Neural cell (in vitro differentiated cells): ENCODE measurements around the gene GTF2F2. TPM values are rescaled to one million over a fixed set of nuclear protein-coding genes. Genes with fewer than 3 reads are reported as not detected.
"Not testable (repeated sequence)": the region's sequence is repeated elsewhere in the genome, so short reads cannot be mapped to it uniquely, and the experiment has no call there.

Source experiments
- H2AFZ ChIP-seq: fragments of 200-600, 300-800 bp; sonication (generic), shearing (Covaris generic); 2 replicates; pipeline ENCODE4 v1.6.0; 2014; ENCODE audit warnings: low read depth, mild to moderate bottlenecking, antibody characterized with exemption, low read length, moderate library complexity
- H3F3A ChIP-seq: fragments of 200-600 bp; shearing (Covaris generic); 2 replicates; pipeline ENCODE4 v1.6.1; 2016; ENCODE audit warnings: mild to moderate bottlenecking, moderate library complexity, mixed read lengths, antibody characterized with exemption, low read length; ENCODE audit not compliant: insufficient read depth, poor library complexity, severe bottlenecking
- H3K27ac ChIP-seq: fragments of 200-600, 300-800 bp; sonication (generic), shearing (Covaris generic); 2 replicates; pipeline ENCODE4 v1.5.1; 2014; ENCODE audit warnings: mild to moderate bottlenecking, low read length, moderate library complexity
- H3K27me3 ChIP-seq: fragments of 300-800, 200-600 bp; sonication (generic), shearing (Covaris generic); 2 replicates; pipeline ENCODE4 v1.6.0; 2014; ENCODE audit warnings: mild to moderate bottlenecking, low read depth, low read length, moderate library complexity; ENCODE audit not compliant: insufficient read depth
- H3K36me3 ChIP-seq: fragments of 300-800, 200-600 bp; sonication (generic), shearing (Covaris generic); 2 replicates; pipeline ENCODE4 v1.5.1; 2014; ENCODE audit warnings: mild to moderate bottlenecking, antibody characterized with exemption, low read length, moderate library complexity; ENCODE audit not compliant: insufficient read depth
- H3K4me2 ChIP-seq: fragments of 300-800, 200-600 bp; sonication (generic), shearing (Covaris generic); 2 replicates; pipeline ENCODE4 v1.6.0; 2014; ENCODE audit warnings: mild to moderate bottlenecking, low read length
- H3K4me3 ChIP-seq: fragments of 300-800, 200-600 bp; sonication (generic), shearing (Covaris generic); 2 replicates; pipeline ENCODE4 v1.5.1; 2014; ENCODE audit warnings: mild to moderate bottlenecking, low read length, moderate library complexity
- H3K79me2 ChIP-seq: fragments of 200-600 bp; shearing (Covaris generic); replicated peaks from 2 replicates; pipeline ENCODE4 v1.6.0; 2014; ENCODE audit warnings: mild to moderate bottlenecking, low read length, moderate library complexity; ENCODE audit not compliant: insufficient read depth
- H3K9ac ChIP-seq: fragments of 300-800, 200-600 bp; sonication (generic), shearing (Covaris generic); 2 replicates; pipeline ENCODE4 v1.6.1; 2016; ENCODE audit warnings: mild to moderate bottlenecking, low read length, mixed read lengths
- H3K9me2 ChIP-seq: fragments of 200-600 bp; shearing (Covaris generic); 2 replicates; pipeline ENCODE4 v1.6.1; 2016; ENCODE audit warnings: mild to moderate bottlenecking, low read length, mixed read lengths; ENCODE audit not compliant: insufficient read depth
- H3K9me3 ChIP-seq: fragments of 200-600, 300-800 bp; sonication (generic), shearing (Covaris generic); 2 replicates; pipeline ENCODE4 v1.6.1; 2016; ENCODE audit warnings: mild to moderate bottlenecking, mixed run types, low read length, moderate library complexity, mixed read lengths
- H4K20me1 ChIP-seq: fragments of 200-600 bp; shearing (Covaris generic); 2 replicates; pipeline ENCODE4 v1.6.1; 2016; ENCODE audit warnings: mild to moderate bottlenecking, mixed run types; ENCODE audit not compliant: insufficient read depth
- EP300 ChIP-seq: fragments of 450-650 bp; conservative IDR thresholded peaks from 2 replicates; pipeline ENCODE4 v1.6.1; 2014; ENCODE audit warnings: antibody characterized with exemption, mild to moderate bottlenecking, moderate library complexity; ENCODE audit not compliant: poor library complexity, severe bottlenecking
- EZH2 ChIP-seq: fragments of 200-600, 300-800 bp; shearing (Covaris generic), sonication (generic); IDR thresholded peaks from 2 replicates; pipeline ENCODE4 v1.6.1; 2014; ENCODE audit warnings: antibody characterized with exemption, low read length, borderline replicate concordance, mild to moderate bottlenecking; ENCODE audit not compliant: insufficient read depth, poor library complexity, severe bottlenecking
- MXI1 ChIP-seq: fragments of 450-650 bp; conservative IDR thresholded peaks from 2 replicates; pipeline ENCODE4 v1.6.1; 2014; ENCODE audit warnings: antibody characterized with exemption, mild to moderate bottlenecking; ENCODE audit not compliant: poor library complexity, severe bottlenecking
- POLR2AphosphoS5 ChIP-seq: IDR thresholded peaks from 2 replicates; pipeline ENCODE4 v1.6.1; 2012
- RAD21 ChIP-seq: fragments of 450-650 bp; conservative IDR thresholded peaks from 2 replicates; pipeline ENCODE4 v1.6.1; 2014; ENCODE audit warnings: antibody characterized with exemption, mild to moderate bottlenecking, moderate library complexity
- SMC3 ChIP-seq: fragments of 450-650 bp; conservative IDR thresholded peaks from 2 replicates; pipeline ENCODE4 v1.6.1; 2014; ENCODE audit warnings: antibody characterized with exemption, mild to moderate bottlenecking, moderate library complexity; ENCODE audit not compliant: poor library complexity
- TAF1 ChIP-seq: IDR thresholded peaks from 2 replicates; pipeline ENCODE4 v1.6.1; 2012; ENCODE audit warnings: low read depth
- polyA plus RNA-seq: library from polyadenylated mRNA; depleted of rRNA; stranded (reverse); fragments of >200 nt; gene quantifications from 2 replicates; pipeline ENCODE4 v1.2.3, GENCODE V29; 2014
- TF ChIP-seq, protein P1 (sequence below): fragments of 450-650 bp; IDR thresholded peaks from 2 replicates; pipeline ENCODE4 v1.5.1; 2014; ENCODE audit warnings: antibody characterized with exemption, mild to moderate bottlenecking, moderate library complexity; ENCODE audit not compliant: poor library complexity, severe bottlenecking
- TF ChIP-seq, protein P2 (sequence below): IDR thresholded peaks from 2 replicates; pipeline ENCODE4 v1.6.1; 2012; ENCODE audit warnings: borderline replicate concordance

Gene GTF2F2
- polyA plus RNA-seq, 1 donor from 2014 or later, result 29.6 TPM

DNA sequence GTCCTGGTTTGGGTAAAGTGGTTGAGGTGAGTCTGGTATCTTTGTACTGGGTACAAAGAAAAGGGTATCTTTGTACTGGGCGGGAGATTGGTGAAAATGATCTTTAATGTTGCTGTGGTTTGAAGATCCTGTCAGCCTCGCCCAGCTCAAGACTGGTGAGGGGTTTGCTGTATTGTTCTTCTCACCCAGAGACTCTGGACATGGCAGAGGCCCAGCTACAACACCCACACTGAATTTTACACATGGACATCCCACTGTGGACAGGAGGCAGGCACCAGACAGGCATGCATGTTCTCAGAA, 177.8 kb downstream of the GTF2F2 start:
- no peak overlapping the region for H3K4me3 ChIP-seq
- no peak for TF ChIP-seq TAF1
- no peak for TF ChIP-seq SMC3
- no peaks in the 10 kb centered on the region for H3K27me3 ChIP-seq
- no peak overlapping the region for H3K27ac ChIP-seq
- no peak overlapping the region for H2AFZ ChIP-seq
- H3K79me2 ChIP-seq, result no peaks in the 10 kb centered on the region
- no peaks in the 10 kb centered on the region for H3F3A ChIP-seq
- H3K4me2 ChIP-seq, result no peak overlapping the region
- H3K36me3 ChIP-seq, result no peaks in the 10 kb centered on the region
- no peaks in the 10 kb centered on the region for H3K9me2 ChIP-seq
- H4K20me1 ChIP-seq, result no peaks in the 10 kb centered on the region
- no peaks in the 10 kb centered on the region for H3K9me3 ChIP-seq
- no peak overlapping the region for H3K9ac ChIP-seq

DNA sequence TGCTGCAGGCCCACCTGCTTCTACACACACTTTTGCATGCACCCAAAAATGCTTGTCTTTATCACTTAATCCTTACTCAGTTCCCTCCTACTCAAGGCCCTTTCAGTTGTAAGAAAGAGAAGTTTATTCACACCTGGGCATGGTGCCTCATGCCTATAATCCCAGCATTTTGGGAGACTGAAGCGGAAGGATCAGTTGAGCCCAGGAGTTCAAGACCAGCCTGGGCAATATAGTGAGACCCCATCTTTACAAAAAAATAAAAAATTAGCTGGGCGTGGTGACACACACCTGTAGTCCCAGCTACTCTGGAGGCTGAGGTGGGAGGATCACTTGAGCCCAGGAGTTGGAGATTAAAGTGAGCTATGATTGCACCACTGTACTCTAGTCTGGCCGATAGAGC, 178.2 kb downstream of the GTF2F2 start:
- H4K20me1 ChIP-seq, result not testable (repeated sequence)

DNA sequence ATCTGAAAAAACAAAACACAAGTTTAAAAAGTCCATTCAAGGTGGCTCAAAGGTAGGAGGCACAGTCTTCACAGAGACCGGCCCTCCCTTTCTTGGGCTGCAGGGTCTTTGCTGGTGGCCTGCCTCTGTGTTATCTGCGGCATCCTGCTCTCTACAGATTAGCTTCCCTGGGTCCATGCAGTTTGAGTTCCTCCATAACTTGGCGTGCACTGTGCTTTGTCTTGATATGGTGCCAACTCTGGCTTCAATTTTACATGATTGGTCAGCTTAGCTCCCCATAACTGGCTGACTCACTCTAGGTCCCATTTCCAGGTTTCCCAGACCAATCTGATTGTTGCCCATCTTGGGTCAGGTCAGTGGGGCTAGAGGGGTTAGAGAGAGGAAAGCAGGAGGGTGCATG, 178.9 kb downstream of the GTF2F2 start:
- H3F3A ChIP-seq, result no peaks in the 10 kb centered on the region
- TF ChIP-seq RAD21 (no peak), EP300 (no peak), SMC3 (no peak), EZH2 (no peak), TAF1 (no peak), MXI1 (no peak), POLR2AphosphoS5 (no peak)
- TF ChIP-seq, protein P1, sequence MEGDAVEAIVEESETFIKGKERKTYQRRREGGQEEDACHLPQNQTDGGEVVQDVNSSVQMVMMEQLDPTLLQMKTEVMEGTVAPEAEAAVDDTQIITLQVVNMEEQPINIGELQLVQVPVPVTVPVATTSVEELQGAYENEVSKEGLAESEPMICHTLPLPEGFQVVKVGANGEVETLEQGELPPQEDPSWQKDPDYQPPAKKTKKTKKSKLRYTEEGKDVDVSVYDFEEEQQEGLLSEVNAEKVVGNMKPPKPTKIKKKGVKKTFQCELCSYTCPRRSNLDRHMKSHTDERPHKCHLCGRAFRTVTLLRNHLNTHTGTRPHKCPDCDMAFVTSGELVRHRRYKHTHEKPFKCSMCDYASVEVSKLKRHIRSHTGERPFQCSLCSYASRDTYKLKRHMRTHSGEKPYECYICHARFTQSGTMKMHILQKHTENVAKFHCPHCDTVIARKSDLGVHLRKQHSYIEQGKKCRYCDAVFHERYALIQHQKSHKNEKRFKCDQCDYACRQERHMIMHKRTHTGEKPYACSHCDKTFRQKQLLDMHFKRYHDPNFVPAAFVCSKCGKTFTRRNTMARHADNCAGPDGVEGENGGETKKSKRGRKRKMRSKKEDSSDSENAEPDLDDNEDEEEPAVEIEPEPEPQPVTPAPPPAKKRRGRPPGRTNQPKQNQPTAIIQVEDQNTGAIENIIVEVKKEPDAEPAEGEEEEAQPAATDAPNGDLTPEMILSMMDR, result no peak
- TF ChIP-seq, protein P2, sequence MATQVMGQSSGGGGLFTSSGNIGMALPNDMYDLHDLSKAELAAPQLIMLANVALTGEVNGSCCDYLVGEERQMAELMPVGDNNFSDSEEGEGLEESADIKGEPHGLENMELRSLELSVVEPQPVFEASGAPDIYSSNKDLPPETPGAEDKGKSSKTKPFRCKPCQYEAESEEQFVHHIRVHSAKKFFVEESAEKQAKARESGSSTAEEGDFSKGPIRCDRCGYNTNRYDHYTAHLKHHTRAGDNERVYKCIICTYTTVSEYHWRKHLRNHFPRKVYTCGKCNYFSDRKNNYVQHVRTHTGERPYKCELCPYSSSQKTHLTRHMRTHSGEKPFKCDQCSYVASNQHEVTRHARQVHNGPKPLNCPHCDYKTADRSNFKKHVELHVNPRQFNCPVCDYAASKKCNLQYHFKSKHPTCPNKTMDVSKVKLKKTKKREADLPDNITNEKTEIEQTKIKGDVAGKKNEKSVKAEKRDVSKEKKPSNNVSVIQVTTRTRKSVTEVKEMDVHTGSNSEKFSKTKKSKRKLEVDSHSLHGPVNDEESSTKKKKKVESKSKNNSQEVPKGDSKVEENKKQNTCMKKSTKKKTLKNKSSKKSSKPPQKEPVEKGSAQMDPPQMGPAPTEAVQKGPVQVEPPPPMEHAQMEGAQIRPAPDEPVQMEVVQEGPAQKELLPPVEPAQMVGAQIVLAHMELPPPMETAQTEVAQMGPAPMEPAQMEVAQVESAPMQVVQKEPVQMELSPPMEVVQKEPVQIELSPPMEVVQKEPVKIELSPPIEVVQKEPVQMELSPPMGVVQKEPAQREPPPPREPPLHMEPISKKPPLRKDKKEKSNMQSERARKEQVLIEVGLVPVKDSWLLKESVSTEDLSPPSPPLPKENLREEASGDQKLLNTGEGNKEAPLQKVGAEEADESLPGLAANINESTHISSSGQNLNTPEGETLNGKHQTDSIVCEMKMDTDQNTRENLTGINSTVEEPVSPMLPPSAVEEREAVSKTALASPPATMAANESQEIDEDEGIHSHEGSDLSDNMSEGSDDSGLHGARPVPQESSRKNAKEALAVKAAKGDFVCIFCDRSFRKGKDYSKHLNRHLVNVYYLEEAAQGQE, result no peak

More for the DNA sequence above, 178.2 kb downstream of the GTF2F2 start:
- not testable (repeated sequence) for H3K9me2 ChIP-seq, H3K4me3 ChIP-seq, H3K27me3 ChIP-seq, H3K4me2 ChIP-seq, H2AFZ ChIP-seq, H3K9me3 ChIP-seq, H3K36me3 ChIP-seq, H3K27ac ChIP-seq, H3K79me2 ChIP-seq, H3K9ac ChIP-seq, H3F3A ChIP-seq

More for the DNA sequence above, 178.9 kb downstream of the GTF2F2 start:
- Histone ChIP-seq H3K36me3 (no peaks in the 10 kb centered on the region), H3K79me2 (no peaks in the 10 kb centered on the region), H3K9ac (no peak overlapping the region), H3K9me3 (no peaks in the 10 kb centered on the region), H3K27me3 (no peaks in the 10 kb centered on the region), H4K20me1 (no peaks in the 10 kb centered on the region), H2AFZ (no peak overlapping the region), H3K9me2 (no peaks in the 10 kb centered on the region), H3K4me2 (no peak overlapping the region), H3K4me3 (no peak overlapping the region), H3K27ac (no peak overlapping the region)
